ENCODE results near the gene ADAMTS9. TPM values are rescaled to one million over a fixed set of nuclear protein-coding genes. Genes with fewer than 3 reads are reported as not detected.

ADAMTS9 gene
- total RNA-seq, 1 donor from 2014 or later = 261 TPM

DNA sequence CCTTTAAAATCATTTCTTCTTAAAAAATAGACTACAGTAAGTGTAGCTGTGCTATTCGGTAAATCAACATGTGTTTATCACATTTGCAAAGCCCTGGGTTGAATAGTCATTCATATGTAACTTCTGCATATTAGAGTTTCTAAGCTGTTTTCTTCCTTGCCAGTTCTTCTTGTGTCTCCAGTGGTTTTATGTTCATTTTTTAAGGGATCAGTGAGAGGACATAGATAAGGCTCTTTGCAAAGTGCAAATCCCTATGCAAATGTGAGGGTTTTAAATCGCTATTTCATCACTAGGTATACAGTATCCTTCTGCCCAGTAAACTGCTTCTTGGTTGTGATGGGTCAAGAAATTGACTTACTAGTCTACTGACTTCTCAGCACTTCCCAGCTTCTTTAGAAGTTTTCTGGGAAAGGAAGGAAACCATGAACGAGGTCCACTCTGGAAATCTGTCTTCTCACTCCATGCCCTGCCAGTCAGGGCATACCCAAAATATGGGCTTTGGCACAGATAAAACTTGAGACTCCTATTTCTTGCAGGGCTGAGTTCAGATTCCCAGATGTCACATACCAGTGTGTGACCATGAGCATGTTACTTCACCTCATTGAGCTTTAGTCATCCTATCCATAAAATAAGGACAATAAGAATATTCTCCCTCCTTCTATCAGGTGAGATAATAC is 38.8 kb upstream of the ADAMTS9 start:
- DNase-seq (ENCODE audit: low spot score) = no peak
- H3K4me3 Mint-ChIP-seq (ENCODE audit: unreplicated experiment) = no peak overlapping the region
- no peak for TF ChIP-seq CTCF (IDR thresholded peaks at IDR 0.05; ENCODE audit: unreplicated experiment)

DNA sequence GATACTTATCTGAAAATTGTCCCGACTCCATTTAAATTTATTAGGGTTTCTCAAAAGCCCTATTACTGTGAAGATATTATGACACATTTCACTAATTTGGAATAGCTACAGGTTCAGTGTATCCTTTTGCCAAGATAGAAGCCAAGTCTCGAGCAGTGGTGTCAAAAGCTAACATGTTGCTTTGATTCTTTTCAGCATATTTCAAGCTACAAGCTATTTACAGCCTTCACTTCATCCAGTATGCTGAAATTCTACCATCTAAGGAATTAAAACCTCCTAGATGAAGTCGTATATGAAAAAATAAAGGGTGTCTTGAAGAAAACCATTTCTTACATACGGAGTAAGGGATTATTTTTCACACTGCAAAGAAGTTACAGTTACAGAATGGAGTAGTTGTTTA is 31.2 kb upstream of the ADAMTS9 start:
- Mint-ChIP-seq H3K36me3 (ENCODE audit: low read depth, unreplicated experiment) (no peaks in the 10 kb centered on the region), H3K27me3 (ENCODE audit: unreplicated experiment) (no peaks in the 10 kb centered on the region), H3K27ac (ENCODE audit: unreplicated experiment) (no peak overlapping the region), H3K9me3 (ENCODE audit: unreplicated experiment) (no peaks in the 10 kb centered on the region), H3K4me3 (ENCODE audit: unreplicated experiment) (no peak overlapping the region), H3K4me1 (ENCODE audit: unreplicated experiment) (peaks cover 8% of the 10 kb centered on the region)
- TF ChIP-seq CTCF (IDR thresholded peaks at IDR 0.05; ENCODE audit: unreplicated experiment) = no peak
- DNase-seq (ENCODE audit: low spot score) = no peak

More for the DNA sequence above, 38.8 kb upstream of the ADAMTS9 start:
- no peaks in the 10 kb centered on the region for H3K27me3 Mint-ChIP-seq (ENCODE audit: unreplicated experiment)
- H3K9me3 Mint-ChIP-seq (ENCODE audit: unreplicated experiment) = no peaks in the 10 kb centered on the region
- no peak overlapping the region for H3K27ac Mint-ChIP-seq (ENCODE audit: unreplicated experiment)
- peaks cover 8% of the 10 kb centered on the region for H3K4me1 Mint-ChIP-seq (ENCODE audit: unreplicated experiment)
- H3K36me3 Mint-ChIP-seq (ENCODE audit: low read depth, unreplicated experiment) = no peaks in the 10 kb centered on the region

GRCh38 chr3:64717872-64718613 is 30.2 kb upstream of the ADAMTS9 start:
- peaks cover 8% of the 10 kb centered on the region for H3K4me1 Mint-ChIP-seq (ENCODE audit: unreplicated experiment)
- no peaks in the 10 kb centered on the region for H3K27me3 Mint-ChIP-seq (ENCODE audit: unreplicated experiment)
- DNase-seq (ENCODE audit: low spot score) = no peak

DNA sequence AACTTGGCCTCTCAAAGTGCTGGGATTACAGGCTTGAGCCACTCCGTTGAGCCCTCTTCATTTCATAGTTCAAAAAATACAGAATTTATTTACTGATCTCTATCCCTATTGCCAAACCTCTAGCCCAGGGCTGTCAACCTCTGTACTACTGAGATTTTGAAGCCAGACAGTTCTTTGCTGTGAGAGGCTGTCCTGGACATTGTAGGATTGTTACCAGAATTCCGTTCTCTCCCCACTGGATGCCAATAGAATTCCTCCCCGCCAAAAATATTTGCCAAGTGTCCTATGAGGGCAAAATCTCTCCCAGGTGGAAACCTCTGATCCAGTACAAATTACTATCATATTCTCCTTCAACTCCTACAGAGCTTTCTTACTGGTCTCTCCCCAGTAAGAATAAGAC is 29.6 kb upstream of the ADAMTS9 start:
- no peaks in the 10 kb centered on the region for H3K36me3 Mint-ChIP-seq (ENCODE audit: low read depth, unreplicated experiment)
- TF ChIP-seq CTCF (IDR thresholded peaks at IDR 0.05; ENCODE audit: unreplicated experiment) = no peak
- no peak overlapping the region for H3K4me3 Mint-ChIP-seq (ENCODE audit: unreplicated experiment)
- H3K9me3 Mint-ChIP-seq (ENCODE audit: unreplicated experiment) = no peaks in the 10 kb centered on the region
- H3K27me3 Mint-ChIP-seq (ENCODE audit: unreplicated experiment) = no peaks in the 10 kb centered on the region
- H3K4me1 Mint-ChIP-seq (ENCODE audit: unreplicated experiment) = peaks cover 8% of the 10 kb centered on the region
- no peak for DNase-seq (ENCODE audit: low spot score)
- no peak overlapping the region for H3K27ac Mint-ChIP-seq (ENCODE audit: unreplicated experiment)

More at GRCh38 chr3:64717872-64718613, 30.2 kb upstream of the ADAMTS9 start:
- peak; percentile 88 for TF ChIP-seq CTCF (IDR thresholded peaks at IDR 0.05; ENCODE audit: unreplicated experiment)
- no peak overlapping the region for H3K4me3 Mint-ChIP-seq (ENCODE audit: unreplicated experiment)
- no peak overlapping the region for H3K27ac Mint-ChIP-seq (ENCODE audit: unreplicated experiment)
- H3K36me3 Mint-ChIP-seq (ENCODE audit: low read depth, unreplicated experiment) = no peaks in the 10 kb centered on the region
- no peaks in the 10 kb centered on the region for H3K9me3 Mint-ChIP-seq (ENCODE audit: unreplicated experiment)

Data from endothelial cell (in vitro differentiated cells).